Inferior parietal cortex (tissue), 1 donor: ENCODE results near the gene PSMC3IP.
"Not testable (repeated sequence)": the region's sequence is repeated elsewhere in the genome, so short reads cannot be mapped to it uniquely, and the experiment has no call there.

Experiments
- DNase-seq: peaks from one replicate; pipeline ENCODE4 v3.0.0-alpha.2; 2016; ENCODE audit errors: extremely low spot score

Gene PSMC3IP

GRCh38 chr17:42561897-42562387, 15.6 kb downstream of the PSMC3IP start, which contains the start of gene COASY:
Gene COASY, plus strand, starts transcription at chr17:42562148. Its CDS starts 475 bp downstream, at chr17:42562623.
- DNase-seq = peak; percentile 99

GRCh38 chr17:42560246-42560645, 17.3 kb downstream of the PSMC3IP start:
- DNase-seq = no peak

GRCh38 chr17:42559075-42559474, 18.5 kb downstream of the PSMC3IP start:
- no peak for DNase-seq

GRCh38 chr17:42555961-42556617, 21.4 kb downstream of the PSMC3IP start:
- DNase-seq = not testable (repeated sequence)

GRCh38 chr17:42555122-42555622, 22.4 kb downstream of the PSMC3IP start:
- DNase-seq = no peak

- peak; percentile 81 for DNase-seq
Observed at GRCh38 chr17:42554250-42555121, 23.0 kb downstream of the PSMC3IP start.

GRCh38 chr17:42553866-42554249, 23.7 kb downstream of the PSMC3IP start:
- no peak for DNase-seq

- no peak for DNase-seq
Observed at GRCh38 chr17:42553161-42553818, 24.2 kb downstream of the PSMC3IP start.

GRCh38 chr17:42552736-42553135, 24.8 kb downstream of the PSMC3IP start, which contains the start of gene HSD17B1:
Gene HSD17B1, plus strand, starts transcription at chr17:42552923. Its CDS starts 11 bp downstream, at chr17:42552934.
- DNase-seq = not testable (repeated sequence)

- DNase-seq = no peak
Observed at GRCh38 chr17:42548993-42549755, 28.4 kb downstream of the PSMC3IP start.

GRCh38 chr17:42548070-42548837, 29.3 kb downstream of the PSMC3IP start:
- no peak for DNase-seq

GRCh38 chr17:42547698-42548069, 29.8 kb downstream of the PSMC3IP start:
- DNase-seq = no peak

GRCh38 chr17:42547001-42547461, 30.5 kb downstream of the PSMC3IP start:
- no peak for DNase-seq

- not testable (repeated sequence) for DNase-seq
Observed at GRCh38 chr17:42545755-42546505, 31.6 kb downstream of the PSMC3IP start.

GRCh38 chr17:42544874-42545283, 32.6 kb downstream of the PSMC3IP start:
- DNase-seq = no peak

GRCh38 chr17:42543190-42544079, 34.1 kb downstream of the PSMC3IP start:
- DNase-seq = no peak

GRCh38 chr17:42541041-42541833, 36.3 kb downstream of the PSMC3IP start:
- DNase-seq = no peak

GRCh38 chr17:42540558-42540957, 37.0 kb downstream of the PSMC3IP start:
- not testable (repeated sequence) for DNase-seq
